ENCODE data around the gene SYNGR2. TPM values are rescaled to one million over a fixed set of nuclear protein-coding genes. Genes with fewer than 3 reads are reported as not detected.
A peak's percentile ranks its signal among the peaks of the same experiment; 100 is the strongest.

The SYNGR2 gene
- total RNA-seq, 1 experiment from 2014 or later = 148 TPM

GRCh38 chr17:78142119-78142861, 26.1 kb upstream of the SYNGR2 start (continued):
- TF ChIP-seq TCF7L2 (IDR thresholded peaks at IDR 0.05; ENCODE audit: borderline replicate concordance, extremely low read depth, insufficient read depth, insufficient read length) (peak; percentile 98), ZNF274 (IDR thresholded peaks at IDR 0.05; ENCODE audit: low read depth, low read length) (no peak)

GRCh38 chr17:78143214-78144146, 24.9 kb upstream of the SYNGR2 start:
- Histone ChIP-seq H3K27me3 (ENCODE audit: insufficient read depth, low read length) (no peaks in the 10 kb centered on the region), H3K9ac (ENCODE audit: low read length) (peak overlapping the region; percentile 31; the same call in 1 of the 2 replicates), H3K9me2 (ENCODE audit: insufficient read depth) (no peaks in the 10 kb centered on the region), H3K36me3 (ENCODE audit: control insufficient read depth in 1 of 2, insufficient read depth in 2 of 2, low read length in 2 of 2) (no peaks in the 10 kb centered on the region), H3K4me3 (replicated peaks in 1 of 2; ENCODE audit: low read depth in 1 of 2, low read length in 2 of 2) (no peak overlapping the region), H2AFZ (ENCODE audit: low read depth, low read length, poor library complexity, severe bottlenecking) (no peak overlapping the region), H3K4me1 (ENCODE audit: control insufficient read depth in 1 of 2, insufficient read depth in 2 of 2, low read length in 2 of 2) (peaks cover 54 to 73% of the 10 kb centered on the region in 2 experiments), H3K9me3 (ENCODE audit: control insufficient read depth in 1 of 2, insufficient read depth in 1 of 2, low read depth in 1 of 2, low read length in 2 of 2) (no peaks in the 10 kb centered on the region), H3K27ac (ENCODE audit: low read depth, low read length) (no peak overlapping the region; the same call in 1 of the 2 replicates), H3K4me2 (ENCODE audit: low read length) (peak overlapping the region; percentile 58), H3K79me2 (ENCODE audit: insufficient read depth, low read length) (no peaks in the 10 kb centered on the region), H4K20me1 (ENCODE audit: insufficient read depth) (no peaks in the 10 kb centered on the region)
- BruUV-seq (replicated peaks) = no TSS peak
- no peak for DNase-seq (ENCODE audit: low read depth, low spot score)
- ChIA-PET CTCF (interaction anchor here (1.2 to 1.8 kb wide), 5 partner anchors 19 to 108 kb away, joined by 3 to 6 read pairs (median 4); partner anchors contain the start of genes AFMID and TK1), RAD21 (ENCODE audit: low non-redundant PET in 1 of 2, low total read pairs in 2 of 2, uncharacterized antibody in 2 of 2, unreplicated experiment in 2 of 2) (interaction anchor here (0.7 to 1.2 kb wide), 2 partner anchors 33 to 55 kb away, joined by 3 read pairs; no protein-coding TSS in a partner anchor), POLR2A (interaction anchor here (0.8 to 1.8 kb wide), 4 partner anchors 8 to 43 kb away, joined by 3 to 9 read pairs (median 6); partner anchors contain the start of genes AFMID and TK1)
- intact Hi-C loops (cut with micrococcal nuclease) = no loop called here
- ATAC-seq = no peak
- TF ChIP-seq EZH2 (IDR thresholded peaks at IDR 0.05) (no peak), ZFX (IDR thresholded peaks at IDR 0.05) (no peak), REST (IDR thresholded peaks at IDR 0.05; ENCODE audit: low read depth) (no peak), FOSL1 (IDR thresholded peaks at IDR 0.05; ENCODE audit: low read depth) (no peak), EGR1 (IDR thresholded peaks at IDR 0.05; ENCODE audit: low read depth) (no peak), CTCF (IDR thresholded peaks at IDR 0.05 in 2 of 3, conservative IDR thresholded peaks at IDR 0.05 in 1 of 3; ENCODE audit: borderline replicate concordance in 1 of 3, insufficient read depth in 1 of 3, low read depth in 2 of 3, low read length in 2 of 3) (no peak), SP1 (IDR thresholded peaks at IDR 0.05; ENCODE audit: low read depth) (no peak), SRF (IDR thresholded peaks at IDR 0.05; ENCODE audit: low read depth) (no peak), TCF7L2 (IDR thresholded peaks at IDR 0.05; ENCODE audit: borderline replicate concordance, extremely low read depth, insufficient read depth, insufficient read length) (no peak), YY1 (IDR thresholded peaks at IDR 0.05; ENCODE audit: extremely low read depth, insufficient replicate concordance, low read depth, low read length) (no peak), JUND (IDR thresholded peaks at IDR 0.05) (no peak), ATF3 (IDR thresholded peaks at IDR 0.05) (no peak)
